Activated CD8-positive, alpha-beta memory T cell treated with anti-CD3 and anti-CD28 coated beads for 1 hour (primary cell): ENCODE results near the gene OR52E1.

Source experiments
- DNase-seq, 2 donors: peaks; one replicate each; pipeline ENCODE4 v3.0.0-alpha.2; 2020; ENCODE audit warnings: low read depth in 1 of 2; ENCODE audit errors: extremely low read depth in 1 of 2

OR52E1 gene

DNA sequence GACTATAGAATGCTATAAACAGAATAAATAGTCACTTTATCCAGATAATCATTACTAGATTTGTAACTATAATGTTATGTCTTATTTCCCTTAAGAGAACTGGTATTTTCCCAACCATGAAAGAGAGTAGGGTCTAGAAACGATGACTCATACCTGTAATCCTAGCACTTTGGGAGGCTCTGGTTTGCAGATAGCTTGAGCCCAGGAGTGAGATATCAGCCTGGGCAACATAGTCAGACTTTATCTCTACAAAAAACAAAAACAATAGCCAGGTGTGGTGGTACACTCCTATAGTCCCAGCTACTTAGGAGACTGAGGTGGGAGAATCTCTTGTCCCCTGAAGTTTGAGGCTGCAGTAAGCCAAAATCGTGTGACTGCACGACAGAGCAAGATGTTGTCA lies 37.9 kb downstream of the OR52E1 start:
- no peak for DNase-seq

DNA sequence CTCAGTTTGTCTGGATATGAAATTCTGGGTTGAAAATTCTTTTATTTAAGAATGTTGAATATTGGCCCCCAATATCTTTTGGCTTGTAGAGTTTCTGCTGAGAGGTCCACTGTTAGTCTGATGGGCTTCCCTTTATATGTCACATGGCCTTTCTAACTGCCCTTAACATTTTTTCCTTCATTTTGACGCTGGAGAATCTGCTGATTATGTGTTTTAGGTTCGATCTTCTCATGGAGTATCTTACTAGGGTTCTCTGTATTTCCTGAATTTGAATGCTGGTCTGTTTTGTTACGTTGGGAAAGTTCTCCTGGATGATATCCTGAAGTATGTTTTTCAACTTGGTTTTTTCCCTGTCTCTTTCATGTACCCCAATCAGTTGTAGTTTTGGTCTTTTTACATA lies 46.0 kb downstream of the OR52E1 start:
- no peak for DNase-seq

DNA sequence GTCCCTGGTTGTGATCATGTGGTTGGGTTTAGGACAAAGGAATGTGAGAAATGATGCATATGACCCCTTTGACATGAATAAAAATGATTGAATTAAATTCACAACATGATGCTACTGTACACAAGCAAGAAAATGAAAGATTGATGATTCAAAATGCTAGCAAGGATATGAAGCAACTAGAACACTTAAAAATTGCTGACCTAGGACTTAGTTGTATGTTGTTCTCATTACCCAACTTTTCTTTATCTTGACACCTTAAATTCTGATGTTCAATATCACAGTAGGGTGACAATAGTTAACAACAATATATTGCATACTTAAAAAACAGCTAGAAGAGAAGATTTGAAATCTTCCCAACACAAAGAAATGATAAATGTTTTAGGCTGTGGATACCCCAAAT lies 48.2 kb downstream of the OR52E1 start:
- DNase-seq: no peak

DNA sequence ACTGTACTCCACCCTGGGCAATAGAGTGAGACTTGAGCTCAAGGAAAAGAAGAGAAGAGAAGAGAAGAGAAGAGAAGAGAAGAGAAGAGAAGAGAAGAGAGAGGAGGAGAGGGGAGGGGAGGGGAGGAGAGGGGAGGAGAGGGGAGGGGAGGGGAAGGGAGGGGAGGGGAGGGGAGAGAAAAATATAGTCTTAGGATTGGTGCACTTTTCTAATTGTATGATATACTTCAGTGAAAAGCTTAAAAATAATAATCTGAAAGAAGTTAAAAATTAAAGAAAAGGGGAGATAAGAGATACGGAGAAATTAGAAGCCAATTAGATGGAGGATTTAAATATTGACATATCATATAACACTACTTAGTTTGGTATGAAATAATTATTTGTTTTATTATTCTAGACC lies 49.5 kb downstream of the OR52E1 start:
- DNase-seq: no peak
